Suppressor macrophage treated with lipopolysaccharide for 1 hour (primary cell): ENCODE data around the gene CAPN11.
"Not testable (repeated sequence)": the region's sequence is repeated elsewhere in the genome, so short reads cannot be mapped to it uniquely, and the experiment has no call there.

Experiments used
- DNase-seq, 3 donors: peaks; one replicate each; pipeline ENCODE4 v3.0.0-alpha.2; 2020 to 2022

The CAPN11 gene

DNA sequence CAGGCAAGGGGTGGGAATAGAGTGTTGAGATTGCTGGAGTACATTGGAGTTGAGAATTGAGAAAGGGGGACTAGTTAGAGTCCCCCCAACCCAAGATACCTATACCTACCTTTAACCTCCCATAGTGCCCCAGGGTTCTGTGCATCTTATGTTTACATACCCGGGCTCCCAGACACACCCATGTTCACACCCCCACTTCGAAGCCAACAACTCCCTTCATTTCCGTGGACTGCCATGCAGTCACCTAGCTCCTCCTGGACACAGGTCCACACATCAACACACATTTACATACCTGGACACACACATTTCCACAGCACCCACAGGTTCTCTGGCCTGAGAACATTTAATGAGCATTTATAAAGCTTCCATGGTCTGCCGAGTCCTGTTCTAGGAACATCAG, 26.1 kb upstream of the CAPN11 start:
- no peak for DNase-seq

DNA sequence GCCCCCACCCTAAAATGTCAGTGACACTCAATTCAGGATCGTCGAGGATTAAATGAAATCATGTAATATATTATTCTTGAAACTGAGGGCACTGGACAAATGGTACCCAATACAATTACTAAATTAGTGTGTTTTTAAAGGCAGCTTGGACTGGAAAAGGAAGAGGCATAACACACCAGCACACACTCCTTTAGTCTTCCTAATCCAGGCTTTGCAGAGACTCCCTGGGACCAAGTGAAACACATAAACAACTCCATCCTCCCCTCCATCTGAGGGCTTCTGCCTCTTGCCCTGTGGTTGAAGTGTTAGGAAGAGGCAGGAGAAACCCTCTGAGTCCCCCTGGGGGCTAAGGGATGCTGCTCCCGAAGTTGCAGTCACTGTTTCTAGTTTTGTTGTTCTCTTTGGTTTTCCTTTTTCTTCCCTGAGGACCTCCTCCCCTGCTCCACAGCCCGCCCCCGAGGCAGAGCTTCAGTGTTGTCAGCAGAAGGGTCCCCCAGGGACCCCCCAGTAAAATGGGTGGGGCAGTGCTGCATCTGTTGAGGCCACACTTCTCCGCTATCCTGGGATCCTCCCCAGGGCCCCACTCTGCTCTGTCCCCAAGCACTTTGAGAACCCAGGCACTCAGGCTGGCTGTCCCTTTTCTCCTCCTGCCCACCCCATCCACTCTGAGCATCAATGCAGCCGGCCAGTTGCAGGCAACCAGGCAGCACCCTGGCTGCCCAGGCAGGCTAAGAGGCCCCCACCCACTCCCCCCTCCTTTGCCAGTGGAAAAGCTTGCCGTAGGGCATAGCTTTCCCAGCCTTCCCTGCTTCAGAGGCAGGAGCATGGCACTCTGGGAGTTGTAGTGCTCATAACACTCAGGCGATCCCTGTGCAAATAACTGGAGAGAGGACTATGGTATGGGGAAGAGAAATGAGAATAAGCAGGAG, 25.4 kb upstream of the CAPN11 start:
- DNase-seq: no peak

DNA sequence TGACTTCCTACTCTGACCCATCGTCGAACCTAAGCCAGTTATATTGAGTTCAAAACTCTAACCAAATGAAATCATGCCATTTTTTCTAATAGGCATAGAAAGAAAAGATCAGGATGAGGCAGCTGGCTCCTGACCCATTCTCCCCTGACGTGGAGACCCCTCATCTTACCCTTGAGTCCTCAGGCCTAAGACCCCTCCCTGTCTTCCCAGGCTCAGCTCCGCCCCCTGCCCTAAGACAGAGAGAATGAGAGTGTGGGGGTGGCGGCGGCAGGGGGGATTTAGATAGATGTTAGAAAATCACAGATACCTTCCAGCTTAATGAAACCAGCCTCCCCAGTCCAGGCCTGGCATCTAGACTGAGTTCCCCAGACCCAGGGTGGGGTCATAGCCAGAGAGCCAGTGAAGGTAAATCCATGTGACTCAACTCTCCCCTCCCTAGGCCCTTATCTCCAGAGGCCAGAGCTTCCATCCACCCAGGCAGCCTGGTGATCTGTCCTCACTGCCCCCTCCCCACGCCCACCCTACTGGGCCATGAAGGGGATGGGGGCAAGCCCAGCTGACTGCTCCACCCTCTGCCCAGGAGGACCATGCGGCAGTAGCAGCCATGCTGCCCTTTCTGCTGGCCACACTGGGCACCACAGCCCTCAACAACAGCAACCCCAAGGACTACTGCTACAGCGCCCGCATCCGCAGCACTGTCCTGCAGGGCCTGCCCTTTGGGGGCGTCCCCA, 24.5 kb upstream of the CAPN11 start:
- DNase-seq: no peak

DNA sequence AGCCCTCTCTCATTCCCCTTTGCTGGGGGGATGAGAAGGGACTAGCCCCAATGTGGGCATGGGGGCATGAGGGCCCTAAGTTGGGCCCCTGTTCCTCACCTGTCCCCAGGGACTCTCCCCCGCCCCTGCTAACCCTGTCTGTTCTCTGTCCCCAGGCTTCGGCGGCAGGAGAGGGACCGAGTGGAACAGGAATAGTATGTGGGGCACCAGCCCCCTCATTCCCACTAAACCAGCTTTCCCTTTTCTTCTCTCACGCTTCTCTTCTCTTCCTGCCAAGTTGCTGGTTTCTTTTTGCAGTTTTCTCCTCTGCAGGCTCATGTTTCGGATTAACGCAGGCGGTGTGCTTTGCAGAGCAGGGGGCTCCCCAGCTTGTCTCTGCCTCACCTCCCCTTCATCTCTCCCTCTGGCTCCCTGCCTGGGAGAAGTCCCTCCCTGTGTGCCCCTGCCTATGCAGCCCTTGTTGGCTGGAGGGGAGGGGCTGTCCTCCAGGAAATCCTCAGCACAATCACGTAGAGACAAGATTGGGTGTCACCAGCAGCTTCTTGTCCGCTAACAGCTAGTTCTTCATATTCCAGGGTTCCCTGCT, 23.4 kb upstream of the CAPN11 start:
- no peak for DNase-seq

DNA sequence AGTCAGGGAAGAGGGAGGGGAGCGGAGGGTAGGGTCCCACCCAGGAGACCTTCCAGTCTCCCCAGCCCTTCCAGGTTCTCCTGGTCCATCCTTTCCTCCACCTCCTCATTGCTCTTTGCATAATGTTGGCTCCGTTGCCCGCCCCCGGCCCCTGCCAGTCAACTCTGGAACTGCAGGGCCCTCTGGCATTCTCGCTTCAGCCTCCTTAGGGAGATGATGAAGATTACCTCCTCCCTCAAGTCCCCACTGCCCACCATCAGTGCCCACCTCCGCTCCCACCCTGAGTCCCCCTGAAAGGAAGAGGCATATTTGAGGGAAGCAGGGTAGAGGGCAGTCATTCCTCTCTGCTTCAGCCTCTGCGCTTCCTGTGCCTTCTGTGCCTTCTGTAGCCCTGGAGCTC, 22.7 kb upstream of the CAPN11 start:
- DNase-seq: no peak

DNA sequence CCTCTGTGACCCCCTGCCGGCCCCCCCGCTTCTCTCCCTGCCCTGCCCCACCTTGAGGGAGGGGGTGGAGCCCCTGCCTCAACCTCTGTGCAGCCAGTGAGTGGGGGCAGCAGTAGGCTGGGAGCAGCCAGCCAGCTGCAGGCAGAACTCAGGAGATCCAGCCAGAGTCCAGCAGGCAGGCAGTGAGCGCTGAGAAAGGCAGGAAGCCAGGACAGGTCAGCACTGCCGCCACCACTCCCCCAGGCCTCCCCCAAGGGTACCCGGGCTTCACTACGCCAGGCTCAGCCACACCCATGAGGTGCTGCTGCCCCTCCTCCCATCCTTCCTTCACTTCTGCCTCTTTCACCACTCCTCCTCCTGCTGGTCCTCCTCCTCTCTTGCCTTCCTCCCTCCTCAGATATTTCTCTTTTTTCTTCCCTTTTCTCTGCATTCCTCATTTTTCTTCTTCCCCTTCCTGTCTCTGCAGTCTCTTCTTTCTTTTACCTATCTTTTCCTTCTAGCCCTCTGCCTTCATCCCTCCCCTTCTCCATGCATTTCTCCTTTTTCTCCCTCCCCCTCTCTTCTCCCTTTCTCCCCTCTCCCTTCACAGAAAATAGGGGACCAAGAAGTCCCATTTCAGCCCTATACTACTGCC, 19.8 kb upstream of the CAPN11 start:
- no peak for DNase-seq

DNA sequence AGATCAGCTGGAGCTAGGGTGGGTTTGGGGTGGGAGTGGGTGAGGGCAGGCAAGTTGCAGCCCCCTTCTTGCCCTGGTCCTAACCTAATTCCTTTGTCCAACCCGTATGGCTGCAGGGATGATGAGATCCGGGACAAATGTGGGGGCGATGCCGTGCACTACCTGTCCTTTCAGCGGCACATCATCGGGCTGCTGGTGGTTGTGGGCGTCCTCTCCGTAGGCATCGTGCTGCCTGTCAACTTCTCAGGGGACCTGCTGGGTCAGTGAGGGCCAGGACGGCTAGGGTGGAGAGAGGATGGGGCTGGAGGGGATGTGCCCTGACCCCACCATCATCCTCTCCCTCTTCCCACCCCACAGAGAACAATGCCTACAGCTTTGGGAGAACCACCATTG, 19.3 kb upstream of the CAPN11 start:
- no peak for DNase-seq

DNA sequence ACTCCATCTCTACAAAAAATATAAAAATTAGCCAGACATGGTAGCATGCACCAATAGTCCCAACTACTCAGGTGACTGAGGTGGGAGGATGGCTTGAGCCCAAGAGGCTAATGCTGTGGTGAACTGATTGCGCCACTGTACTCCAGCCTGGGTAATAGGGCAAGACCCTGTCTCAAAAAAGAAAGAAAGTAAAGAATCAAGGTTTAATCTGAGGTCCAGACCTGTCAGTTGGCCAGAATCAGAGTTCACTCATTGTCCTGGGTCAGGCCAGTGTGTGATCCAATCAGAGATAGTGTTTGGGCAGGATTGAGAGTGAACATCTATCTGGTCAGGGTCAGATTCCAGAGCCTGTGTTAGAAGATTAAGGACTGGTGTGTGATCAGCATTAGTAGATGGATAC, 15.8 kb upstream of the CAPN11 start:
- no peak for DNase-seq

DNA sequence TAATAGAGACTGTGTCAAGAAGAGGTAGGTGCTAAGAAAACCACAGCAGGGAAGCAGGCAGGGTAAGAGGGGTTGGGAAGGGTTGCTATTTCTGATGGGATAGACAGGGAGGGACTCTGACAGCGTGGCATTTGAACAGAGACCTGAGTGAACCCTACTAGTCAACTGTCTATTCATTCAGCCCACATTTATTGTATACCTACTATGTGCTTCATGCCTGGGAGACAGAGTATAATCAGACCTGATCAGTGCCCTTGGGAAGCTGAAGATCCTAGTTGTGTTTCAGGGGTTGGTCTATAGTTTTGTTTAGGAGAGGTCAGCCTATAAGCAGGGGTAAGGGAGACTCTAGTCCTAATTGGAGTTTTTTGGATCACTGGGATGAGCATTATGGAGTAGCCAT, 14.9 kb upstream of the CAPN11 start:
- DNase-seq: no peak

DNA sequence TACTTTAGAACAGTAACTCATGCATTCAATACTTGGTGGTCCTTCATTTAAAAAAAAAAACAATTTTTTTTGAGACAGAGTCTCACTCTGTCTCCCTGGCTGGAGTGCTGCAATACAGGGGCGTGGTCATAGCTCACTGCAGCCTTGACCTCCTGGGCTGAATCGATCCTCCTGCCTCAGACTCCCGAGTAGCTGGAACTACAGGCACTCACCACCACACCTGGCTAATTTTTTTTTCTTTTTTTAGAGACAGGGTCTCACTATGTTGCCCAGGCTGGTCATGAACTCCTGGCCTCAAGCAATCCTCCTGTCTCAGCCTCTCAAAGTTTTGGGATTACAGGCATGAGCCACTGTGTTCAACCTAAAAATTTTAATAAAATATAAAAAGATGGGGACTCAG, 14.1 kb upstream of the CAPN11 start:
- not testable (repeated sequence) for DNase-seq

DNA sequence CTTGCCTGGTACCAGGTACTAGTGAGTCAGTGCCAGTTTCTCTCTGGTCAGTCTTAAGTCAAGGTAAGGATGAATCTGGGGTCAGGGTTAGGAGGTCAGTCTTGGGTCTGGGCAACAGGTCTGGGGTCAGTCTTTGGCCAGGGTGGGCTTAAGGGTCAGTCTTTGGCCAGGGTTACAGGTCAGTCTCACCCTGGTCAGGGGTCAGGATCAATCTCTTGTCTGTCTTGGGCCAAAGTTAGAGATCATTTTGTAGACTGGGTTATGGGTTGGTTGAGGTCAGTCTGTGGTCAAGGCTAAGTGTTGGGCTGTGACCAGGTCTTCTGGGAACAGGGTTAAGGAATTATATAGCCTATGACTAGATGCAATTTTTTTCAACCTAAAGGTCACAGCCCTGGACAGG, 12.8 kb upstream of the CAPN11 start:
- no peak for DNase-seq

DNA sequence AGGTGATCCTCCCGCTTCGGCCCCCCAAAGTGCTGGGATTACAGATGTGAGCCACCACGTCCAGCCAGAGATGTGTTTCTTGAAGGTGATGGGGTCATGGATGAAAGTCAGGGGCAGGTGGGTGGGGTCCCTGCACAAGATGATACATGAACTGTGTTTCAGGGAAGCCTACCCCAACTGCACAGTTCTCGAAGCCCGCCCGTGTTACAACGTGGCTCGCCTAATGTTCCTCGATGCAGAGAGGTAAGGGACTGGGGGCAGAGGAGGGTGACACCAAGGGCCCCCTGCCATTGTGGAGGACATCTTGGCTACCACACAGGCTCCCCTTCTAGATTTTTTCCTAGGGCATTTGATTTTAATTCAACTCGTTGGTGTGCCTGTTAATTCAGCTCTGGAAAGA, 11.9 kb upstream of the CAPN11 start:
- DNase-seq: no peak

DNA sequence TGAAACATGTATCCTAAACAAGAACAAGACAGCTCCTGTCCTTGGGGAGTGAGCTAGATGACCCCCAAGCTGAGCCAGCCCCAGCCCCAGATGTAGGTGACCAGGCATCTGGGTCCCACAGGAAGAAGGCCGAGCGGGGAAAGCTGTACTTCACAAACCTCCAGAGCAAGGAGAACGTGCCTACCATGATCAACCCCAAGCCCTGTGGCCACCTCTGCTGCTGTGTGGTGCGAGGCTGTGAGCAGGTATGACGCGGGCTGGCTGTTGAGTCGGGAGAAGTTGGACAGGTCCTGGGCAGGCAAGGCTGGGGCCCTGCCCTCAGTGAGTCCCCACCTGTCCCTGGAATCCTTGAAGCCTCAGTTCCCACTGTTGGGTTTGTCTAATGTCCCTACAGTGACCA, 11.4 kb upstream of the CAPN11 start:
- DNase-seq: no peak

DNA sequence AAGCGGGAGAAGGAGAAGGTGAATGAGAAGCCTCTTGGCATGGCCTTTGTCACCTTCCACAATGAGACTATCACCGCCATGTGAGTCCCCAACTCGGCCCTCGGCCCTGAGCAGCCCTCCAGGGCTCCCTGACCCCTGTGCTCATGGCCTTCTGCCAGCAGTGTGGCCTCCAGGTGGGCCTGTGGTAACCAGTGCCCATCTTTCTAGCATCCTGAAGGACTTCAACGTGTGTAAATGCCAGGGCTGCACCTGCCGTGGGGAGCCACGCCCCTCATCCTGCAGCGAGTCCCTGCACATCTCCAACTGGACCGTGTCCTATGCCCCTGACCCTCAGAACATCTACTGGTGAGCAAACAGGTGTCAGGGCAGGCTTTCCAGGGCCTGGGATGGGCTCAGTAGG, 10.3 kb upstream of the CAPN11 start:
- DNase-seq: no peak

DNA sequence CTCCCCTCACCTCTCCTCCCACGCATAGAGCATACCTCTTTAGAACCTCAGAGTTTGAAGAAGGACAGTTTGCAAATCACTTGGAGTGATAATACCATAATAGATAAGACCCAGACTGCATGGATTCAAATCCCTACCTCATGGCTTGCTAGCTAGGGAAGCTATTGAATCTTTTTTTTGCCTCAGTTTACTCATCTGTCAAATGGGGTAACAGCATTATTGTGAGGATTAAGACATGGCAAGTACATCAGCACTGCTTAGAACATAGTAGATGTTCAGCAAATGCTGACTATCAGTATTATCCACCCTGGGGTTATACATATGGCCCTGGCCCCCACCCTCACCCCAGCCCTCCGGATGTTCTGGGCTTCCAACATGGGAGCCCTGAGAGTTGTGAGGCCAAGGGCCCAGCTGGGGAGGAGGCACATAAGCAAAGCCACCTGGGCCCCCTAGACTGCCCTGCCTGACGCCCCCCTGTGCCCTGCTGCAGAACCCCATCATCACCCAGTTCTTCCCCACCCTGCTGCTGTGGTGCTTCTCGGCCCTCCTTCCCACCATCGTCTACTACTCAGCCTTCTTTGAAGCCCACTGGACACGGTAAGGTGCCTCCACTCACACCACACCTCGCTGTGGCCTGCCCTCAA, 9.1 kb upstream of the CAPN11 start:
- DNase-seq: no peak

DNA sequence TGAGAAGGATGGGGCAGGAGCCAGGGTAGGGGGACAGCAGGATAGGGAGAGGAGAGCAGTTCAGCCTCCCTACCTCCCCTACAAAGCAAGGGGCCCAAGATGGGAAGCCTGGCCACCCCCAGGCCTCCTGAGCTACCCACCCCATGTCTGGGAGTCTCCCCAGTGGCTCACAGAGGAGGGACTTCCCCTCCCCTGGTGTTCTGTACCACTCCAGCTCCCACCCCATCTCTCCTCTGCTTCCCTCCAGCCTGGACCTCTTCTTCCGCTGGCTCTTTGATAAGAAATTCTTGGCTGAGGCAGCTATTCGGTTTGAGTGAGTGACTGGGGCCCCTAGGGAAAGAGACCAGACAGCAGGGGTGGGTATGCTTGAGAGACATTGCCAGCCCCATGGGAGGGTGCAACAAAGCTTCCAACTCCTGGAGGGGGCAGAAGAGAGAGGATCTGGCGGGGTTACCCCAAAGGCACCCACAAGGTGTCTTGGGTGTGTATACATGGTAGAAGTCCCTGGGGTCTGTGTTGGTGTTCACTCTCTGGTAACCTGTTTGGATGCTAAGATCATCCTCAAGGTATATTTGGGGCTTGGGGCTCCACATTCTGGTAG, 8.2 kb upstream of the CAPN11 start:
- no peak for DNase-seq

DNA sequence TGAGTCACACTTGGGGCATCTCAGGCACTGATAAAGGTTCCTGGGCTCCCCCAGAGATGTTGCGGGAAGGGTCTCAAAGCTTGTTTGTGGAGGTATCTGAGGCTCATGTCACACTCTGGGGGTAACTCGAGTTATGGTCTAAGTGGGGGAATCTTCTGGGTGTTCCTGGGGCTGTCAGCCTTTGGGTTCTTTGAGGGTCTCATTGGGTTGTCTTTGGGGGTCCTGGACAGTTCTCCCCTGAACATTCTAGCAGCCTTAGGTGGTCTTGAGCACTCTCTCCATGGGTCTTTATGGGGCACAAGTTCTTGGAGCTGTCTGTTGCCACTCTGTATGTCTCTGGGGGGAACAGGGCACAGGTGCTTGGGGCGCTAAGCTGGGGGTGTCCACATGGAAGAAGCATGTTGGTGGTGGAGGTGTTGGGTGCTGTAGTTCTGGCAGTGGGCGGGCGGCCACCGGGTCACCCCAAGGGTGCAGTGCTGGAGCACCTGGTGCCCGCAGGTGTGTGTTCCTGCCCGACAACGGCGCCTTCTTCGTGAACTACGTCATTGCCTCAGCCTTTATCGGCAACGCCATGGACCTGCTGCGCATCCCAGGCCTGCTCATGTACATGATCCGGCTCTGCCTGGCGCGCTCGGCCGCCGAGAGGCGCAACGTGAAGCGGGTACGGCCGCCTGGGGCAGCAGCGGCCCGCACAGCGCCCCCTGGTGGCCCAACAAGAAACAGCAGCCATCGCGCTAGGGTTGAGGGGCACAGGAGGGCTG, 7.1 kb upstream of the CAPN11 start:
- DNase-seq: peak; percentile 77 to 90 (median 83)

DNA sequence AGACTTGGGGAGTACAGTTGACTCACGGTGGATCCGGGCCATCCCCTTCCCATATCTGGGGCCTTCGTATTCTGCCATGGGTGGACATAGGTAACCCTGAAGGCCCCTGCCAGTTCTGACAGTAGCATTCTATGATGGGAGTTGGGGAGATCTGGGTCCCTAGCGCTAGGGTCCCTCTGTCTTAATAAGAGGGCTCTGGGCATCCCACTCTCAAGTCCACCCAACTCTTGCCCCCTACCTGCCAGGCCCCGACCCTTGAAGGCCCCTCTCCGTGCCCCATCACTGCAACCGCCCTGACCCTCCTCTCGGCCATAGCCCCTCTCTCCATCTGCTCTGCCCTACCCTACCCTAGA, 6.5 kb upstream of the CAPN11 start:
- no peak for DNase-seq

DNA sequence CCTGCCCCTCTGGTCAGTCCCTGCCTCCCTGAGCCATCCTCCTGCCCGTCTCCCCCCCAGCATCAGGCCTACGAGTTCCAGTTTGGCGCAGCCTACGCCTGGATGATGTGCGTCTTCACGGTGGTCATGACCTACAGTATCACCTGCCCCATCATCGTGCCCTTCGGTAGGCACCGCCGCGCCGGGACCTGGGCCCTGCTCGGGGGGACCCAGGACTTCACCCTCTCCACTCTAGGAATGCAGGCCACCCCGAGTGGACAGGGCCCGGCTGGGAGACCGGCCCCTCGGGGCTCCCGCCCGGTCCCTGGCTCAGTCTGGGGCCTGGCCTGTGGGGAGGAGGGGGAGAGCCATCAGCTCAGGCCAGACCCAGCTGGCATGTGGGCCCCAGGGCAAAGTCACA, 6.1 kb upstream of the CAPN11 start:
- DNase-seq: no peak

DNA sequence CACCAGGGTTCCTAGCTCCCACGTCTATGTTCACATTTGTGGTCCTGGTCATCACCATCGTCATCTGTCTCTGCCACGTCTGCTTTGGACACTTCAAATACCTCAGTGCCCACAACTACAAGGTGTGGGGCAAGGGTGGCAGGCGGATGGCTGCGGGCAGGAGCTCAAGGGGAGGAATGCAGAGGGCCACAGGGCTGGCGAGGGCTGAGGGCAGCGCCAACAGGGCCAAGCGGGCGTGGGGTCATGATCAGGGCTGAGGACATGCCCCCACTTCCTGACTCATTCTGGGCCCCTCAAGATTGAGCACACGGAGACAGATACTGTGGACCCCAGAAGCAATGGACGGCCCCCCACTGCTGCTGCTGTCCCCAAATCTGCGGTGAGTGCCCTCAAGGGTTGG, 4.6 kb upstream of the CAPN11 start:
- no peak for DNase-seq

DNA sequence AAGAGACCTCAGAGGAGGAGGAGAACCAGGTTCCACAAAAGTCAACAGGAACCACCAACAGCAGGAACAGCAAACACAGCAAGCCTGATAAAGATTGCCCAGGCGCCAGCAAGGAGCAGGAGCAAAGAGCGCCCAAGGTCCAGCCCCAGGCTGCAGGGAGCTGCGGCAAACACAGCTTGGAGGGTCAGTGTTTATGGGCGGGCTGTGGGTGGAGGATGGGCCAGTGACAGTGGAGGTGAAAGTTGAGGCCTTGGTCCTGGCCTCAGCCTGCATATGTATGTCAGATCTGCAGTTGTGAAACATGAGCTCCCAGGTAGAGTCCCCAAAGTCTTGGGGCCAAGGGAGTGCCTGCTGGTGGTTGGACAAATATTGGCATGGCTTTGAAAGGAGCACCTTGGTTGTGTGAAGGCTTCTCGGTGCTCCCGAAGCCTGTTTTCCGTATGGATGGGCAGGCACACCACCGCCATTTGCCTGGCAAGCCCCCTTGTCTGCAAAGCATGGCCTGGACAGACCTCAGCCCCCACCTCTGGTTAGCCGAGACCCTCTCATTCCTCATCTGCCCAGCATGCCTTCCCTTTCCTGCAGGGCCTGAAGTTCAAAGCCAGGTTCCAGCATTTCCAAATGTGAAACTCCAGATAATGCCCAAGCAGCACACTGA, 2.0 kb upstream of the CAPN11 start:
- DNase-seq: no peak
